ENCODE measurements around the gene JPH2. TPM values are rescaled to one million over a fixed set of nuclear protein-coding genes. Genes with fewer than 3 reads are reported as not detected.

JPH2 gene
- total RNA-seq, 1 experiment from 2014 or later: 0.17 TPM

GRCh38 chr20:44071057-44071456 lies 115.9 kb downstream of the JPH2 start:
- no peak overlapping the region for H2AFZ ChIP-seq (ENCODE audit: low read depth, low read length, poor library complexity, severe bottlenecking)
- intact Hi-C loops (cut with micrococcal nuclease): no loop called here
- no peaks in the 10 kb centered on the region for H3K9me2 ChIP-seq (ENCODE audit: insufficient read depth)
- no peaks in the 10 kb centered on the region for H3K79me2 ChIP-seq (ENCODE audit: insufficient read depth, low read length)
- H3K4me1 ChIP-seq (ENCODE audit: control insufficient read depth in 1 of 2, insufficient read depth in 2 of 2, low read length in 2 of 2): peaks cover 0 to 15% of the 10 kb centered on the region in 2 experiments; a peak in 2 of 4 replicates
- no peaks in the 10 kb centered on the region for H3K27me3 ChIP-seq (ENCODE audit: insufficient read depth, low read length)
- no peak overlapping the region for H3K4me3 ChIP-seq (replicated peaks in 1 of 2; ENCODE audit: low read depth in 1 of 2, low read length in 2 of 2)
- DNase-seq (ENCODE audit: low read depth, low spot score): no peak
- ATAC-seq: no peak
- H3K9me3 ChIP-seq (ENCODE audit: control insufficient read depth in 1 of 2, insufficient read depth in 1 of 2, low read depth in 1 of 2, low read length in 2 of 2): no peaks in the 10 kb centered on the region
- H3K27ac ChIP-seq (ENCODE audit: low read depth, low read length): no peak overlapping the region
- TF ChIP-seq REST (IDR thresholded peaks at IDR 0.05; ENCODE audit: low read depth) (no peak), CTCF (IDR thresholded peaks at IDR 0.05 in 2 of 3, conservative IDR thresholded peaks at IDR 0.05 in 1 of 3; ENCODE audit: borderline replicate concordance in 1 of 3, insufficient read depth in 1 of 3, low read depth in 2 of 3, low read length in 2 of 3) (no peak), YY1 (IDR thresholded peaks at IDR 0.05; ENCODE audit: extremely low read depth, insufficient replicate concordance, low read depth, low read length) (no peak), ELF1 (IDR thresholded peaks at IDR 0.05; ENCODE audit: borderline replicate concordance, low read depth) (no peak), FOSL1 (IDR thresholded peaks at IDR 0.05; ENCODE audit: low read depth) (no peak), POLR2AphosphoS5 (IDR thresholded peaks at IDR 0.05; ENCODE audit: low read depth, low read length) (no peak)
- TF ChIP-seq, protein P1, sequence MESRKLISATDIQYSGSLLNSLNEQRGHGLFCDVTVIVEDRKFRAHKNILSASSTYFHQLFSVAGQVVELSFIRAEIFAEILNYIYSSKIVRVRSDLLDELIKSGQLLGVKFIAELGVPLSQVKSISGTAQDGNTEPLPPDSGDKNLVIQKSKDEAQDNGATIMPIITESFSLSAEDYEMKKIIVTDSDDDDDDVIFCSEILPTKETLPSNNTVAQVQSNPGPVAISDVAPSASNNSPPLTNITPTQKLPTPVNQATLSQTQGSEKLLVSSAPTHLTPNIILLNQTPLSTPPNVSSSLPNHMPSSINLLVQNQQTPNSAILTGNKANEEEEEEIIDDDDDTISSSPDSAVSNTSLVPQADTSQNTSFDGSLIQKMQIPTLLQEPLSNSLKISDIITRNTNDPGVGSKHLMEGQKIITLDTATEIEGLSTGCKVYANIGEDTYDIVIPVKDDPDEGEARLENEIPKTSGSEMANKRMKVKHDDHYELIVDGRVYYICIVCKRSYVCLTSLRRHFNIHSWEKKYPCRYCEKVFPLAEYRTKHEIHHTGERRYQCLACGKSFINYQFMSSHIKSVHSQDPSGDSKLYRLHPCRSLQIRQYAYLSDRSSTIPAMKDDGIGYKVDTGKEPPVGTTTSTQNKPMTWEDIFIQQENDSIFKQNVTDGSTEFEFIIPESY (IDR thresholded peaks at IDR 0.05; ENCODE audit: extremely low read depth, insufficient replicate concordance, low read length): no peak
- TF ChIP-seq, protein P2, sequence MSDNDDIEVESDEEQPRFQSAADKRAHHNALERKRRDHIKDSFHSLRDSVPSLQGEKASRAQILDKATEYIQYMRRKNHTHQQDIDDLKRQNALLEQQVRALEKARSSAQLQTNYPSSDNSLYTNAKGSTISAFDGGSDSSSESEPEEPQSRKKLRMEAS (IDR thresholded peaks at IDR 0.05): no peak
- POLR2A ChIA-PET: interaction anchor here (0.6 kb wide), 1 partner anchor 10 kb away, joined by 5 read pairs; no protein-coding TSS in a partner anchor
- CTCF ChIA-PET: no interaction called here
- H3K4me2 ChIP-seq (ENCODE audit: low read length): no peak overlapping the region
- no peaks in the 10 kb centered on the region for H3K36me3 ChIP-seq (ENCODE audit: control insufficient read depth in 1 of 2, insufficient read depth in 2 of 2, low read length in 2 of 2)
- BruUV-seq (replicated peaks): no TSS peak
- H4K20me1 ChIP-seq (ENCODE audit: insufficient read depth): no peaks in the 10 kb centered on the region
- no peak overlapping the region for H3K9ac ChIP-seq (ENCODE audit: low read length)
- RAD21 ChIA-PET (ENCODE audit: low non-redundant PET in 1 of 2, low total read pairs in 2 of 2, uncharacterized antibody in 2 of 2, unreplicated experiment in 2 of 2): no interaction called here
